ENCODE results near the gene ATP4A. TPM values are rescaled to one million over a fixed set of nuclear protein-coding genes. Genes with fewer than 3 reads are reported as not detected.

Gene ATP4A
- total and polyA plus RNA-seq, 7 donors: 0.10 TPM; not detected in 6

DNA sequence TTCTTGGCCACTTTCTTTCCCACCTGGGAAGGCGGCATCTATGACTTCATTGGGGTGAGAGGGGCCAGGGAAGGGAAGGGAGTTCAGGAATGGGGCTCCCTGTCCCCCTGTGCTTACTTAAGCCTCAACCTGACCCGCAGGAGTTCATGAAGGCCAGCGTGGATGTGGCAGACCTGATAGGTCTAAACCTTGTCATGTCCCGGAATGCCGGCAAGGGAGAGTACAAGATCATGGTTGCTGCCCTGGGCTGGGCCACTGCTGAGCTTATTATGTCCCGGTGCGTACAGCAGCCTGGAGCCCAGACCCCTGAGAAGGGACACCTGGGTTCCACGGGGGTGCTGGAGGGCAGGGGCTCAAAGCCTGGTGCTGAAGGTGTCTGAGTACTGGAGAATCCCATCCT, 16.9 kb downstream of the ATP4A start:
- WGBS, 2 donors: 77 to 84% methylated on average over 8 of the region's 8 CpGs
- DNase-seq: no peak
- Histone ChIP-seq H3K36me3 (peaks cover 0 to 16% (median 0%) of the 10 kb centered on the region in 4 donors), H3K4me1 (peaks cover 0 to 29% (median 26%) of the 10 kb centered on the region in 4 donors), H3K4me3 (peak overlapping the region in 3 of 4 donors; percentile 68 to 97 (median 91)), H3K27ac (no peak overlapping the region), H3K27me3 (no peaks in the 10 kb centered on the region), H3K9me3 (no peaks in the 10 kb centered on the region)
- intact Hi-C loops (cut with DNase I): loop anchor here (5.0 kb wide), 3 partner anchors 66 to 101 kb away; partner anchors contain the start of genes COX6B1, HAUS5 and RBM42
- TF ChIP-seq, protein P1, sequence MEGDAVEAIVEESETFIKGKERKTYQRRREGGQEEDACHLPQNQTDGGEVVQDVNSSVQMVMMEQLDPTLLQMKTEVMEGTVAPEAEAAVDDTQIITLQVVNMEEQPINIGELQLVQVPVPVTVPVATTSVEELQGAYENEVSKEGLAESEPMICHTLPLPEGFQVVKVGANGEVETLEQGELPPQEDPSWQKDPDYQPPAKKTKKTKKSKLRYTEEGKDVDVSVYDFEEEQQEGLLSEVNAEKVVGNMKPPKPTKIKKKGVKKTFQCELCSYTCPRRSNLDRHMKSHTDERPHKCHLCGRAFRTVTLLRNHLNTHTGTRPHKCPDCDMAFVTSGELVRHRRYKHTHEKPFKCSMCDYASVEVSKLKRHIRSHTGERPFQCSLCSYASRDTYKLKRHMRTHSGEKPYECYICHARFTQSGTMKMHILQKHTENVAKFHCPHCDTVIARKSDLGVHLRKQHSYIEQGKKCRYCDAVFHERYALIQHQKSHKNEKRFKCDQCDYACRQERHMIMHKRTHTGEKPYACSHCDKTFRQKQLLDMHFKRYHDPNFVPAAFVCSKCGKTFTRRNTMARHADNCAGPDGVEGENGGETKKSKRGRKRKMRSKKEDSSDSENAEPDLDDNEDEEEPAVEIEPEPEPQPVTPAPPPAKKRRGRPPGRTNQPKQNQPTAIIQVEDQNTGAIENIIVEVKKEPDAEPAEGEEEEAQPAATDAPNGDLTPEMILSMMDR (IDR thresholded peaks at IDR 0.05): no peak
- TF ChIP-seq EP300 (IDR thresholded peaks at IDR 0.05) (no peak), POLR2A (IDR thresholded peaks at IDR 0.05) (no peak), POLR2AphosphoS5 (IDR thresholded peaks at IDR 0.05) (no peak)

- intact Hi-C loops (cut with DNase I): loop anchor here (1.0 to 5.0 kb wide), 4 partner anchors 66 to 171 kb away; partner anchors contain the start of genes COX6B1, HAUS5 and RBM42
- peaks cover 0 to 16% (median 0%) of the 10 kb centered on the region in 4 donors for H3K36me3 ChIP-seq
- H3K4me1 ChIP-seq: peaks cover 0 to 29% (median 26%) of the 10 kb centered on the region in 4 donors
- H3K4me3 ChIP-seq: peak overlapping the region; percentile 68 to 97 (median 90)
- no peak for TF ChIP-seq POLR2AphosphoS5 (IDR thresholded peaks at IDR 0.05)
- H3K27ac ChIP-seq: peak overlapping the region; percentile 79 to 90 (median 88)
- no peaks in the 10 kb centered on the region for H3K9me3 ChIP-seq
- H3K27me3 ChIP-seq: no peaks in the 10 kb centered on the region
- peak; percentile 70 for DNase-seq
- WGBS, 2 donors: 2% methylated on average over 27 of the region's 27 CpGs
Measured at GRCh38 chr19:35545855-35546381, 17.5 kb downstream of the ATP4A start.

- no peaks in the 10 kb centered on the region for H3K9me3 ChIP-seq
- TF ChIP-seq POLR2A (IDR thresholded peaks at IDR 0.05): peak in 1 of 2 donors; percentile 23
- TF ChIP-seq EP300 (IDR thresholded peaks at IDR 0.05): peak in 1 of 4 donors; percentile 59
- peak; percentile 50 to 77 (median 70) for TF ChIP-seq POLR2AphosphoS5 (IDR thresholded peaks at IDR 0.05)
- TF ChIP-seq, protein P1 (IDR thresholded peaks at IDR 0.05): no peak
- H3K27me3 ChIP-seq: no peaks in the 10 kb centered on the region
- peaks cover 0 to 16% (median 0%) of the 10 kb centered on the region in 4 donors for H3K36me3 ChIP-seq
- peak within 1 kb of the TSS; percentile 68 to 97 (median 90) for H3K4me3 ChIP-seq
- WGBS, 2 donors: 0 to 1% methylated on average over 85 of the region's 85 CpGs
- intact Hi-C loops (cut with DNase I): loop anchor here (1.0 to 5.0 kb wide), 4 partner anchors 67 to 172 kb away; partner anchors contain the start of genes COX6B1, HAUS5 and RBM42
- peak; percentile 96 for DNase-seq
- H3K27ac ChIP-seq: peak within 1 kb of the TSS; percentile 79 to 90 (median 88)
- H3K4me1 ChIP-seq: peaks cover 0 to 29% (median 26%) of the 10 kb centered on the region in 4 donors
Measured at GRCh38 chr19:35545001-35545854, 18.2 kb downstream of the ATP4A start, which contains the start of gene TMEM147. TSS of gene TMEM147 (plus strand) at chr19:35545626. CDS start at chr19:35545740, 114 bp downstream.

DNA sequence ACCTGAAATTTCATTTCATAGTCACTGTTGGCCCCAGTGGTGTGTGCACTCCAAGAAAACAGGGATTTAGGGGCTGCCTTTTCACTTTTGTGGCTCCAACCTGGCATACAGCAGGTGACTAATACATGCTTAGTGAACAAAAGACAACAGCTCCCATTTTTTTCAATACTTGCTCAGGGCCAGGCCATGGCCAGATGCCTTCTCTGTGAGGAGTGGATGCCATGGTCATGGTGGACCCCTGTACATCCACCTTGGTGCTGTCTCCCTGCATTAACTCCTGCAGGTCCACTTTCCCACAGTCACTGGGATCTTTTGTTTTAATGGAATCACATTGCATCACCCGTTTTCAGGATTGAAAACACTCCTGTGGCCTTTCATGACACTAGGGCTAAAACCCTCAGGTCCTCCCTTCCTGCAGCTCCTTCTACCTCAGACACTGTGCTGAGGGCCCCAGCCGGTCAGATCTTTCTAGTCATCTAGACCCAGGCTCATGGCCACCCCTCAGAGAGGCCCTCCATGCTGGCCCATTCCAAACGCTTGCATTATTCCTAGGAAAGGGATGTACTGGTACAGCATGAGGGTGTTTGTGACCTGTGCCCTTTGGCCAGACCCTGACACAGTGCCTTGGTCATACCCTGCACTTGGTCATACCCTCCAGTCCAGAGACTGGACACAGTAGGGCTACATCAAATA, 19.2 kb downstream of the ATP4A start:
- H3K9me3 ChIP-seq: no peaks in the 10 kb centered on the region
- WGBS, 2 donors: 82 to 86% methylated on average over 3 of the region's 3 CpGs
- peaks cover 0 to 29% (median 26%) of the 10 kb centered on the region in 4 donors for H3K4me1 ChIP-seq
- H3K27me3 ChIP-seq: no peaks in the 10 kb centered on the region
- no peak for DNase-seq
- TF ChIP-seq POLR2AphosphoS5 (IDR thresholded peaks at IDR 0.05) (no peak), POLR2A (IDR thresholded peaks at IDR 0.05) (no peak)
- peaks cover 0 to 16% (median 0%) of the 10 kb centered on the region in 4 donors for H3K36me3 ChIP-seq
- peak overlapping the region in 2 of 4 donors; percentile 87 to 89 for H3K27ac ChIP-seq
- intact Hi-C loops (cut with DNase I): no loop called here
- H3K4me3 ChIP-seq: peak overlapping the region in 3 of 4 donors; percentile 68 to 97 (median 91)

GRCh38 chr19:35543280-35544109, 20.0 kb downstream of the ATP4A start:
- intact Hi-C loops (cut with DNase I): no loop called here

More at GRCh38 chr19:35543280-35544109, 20.0 kb downstream of the ATP4A start:
- Histone ChIP-seq H3K4me1 (peaks cover 0 to 29% (median 26%) of the 10 kb centered on the region in 4 donors), H3K9me3 (no peaks in the 10 kb centered on the region), H3K27me3 (no peaks in the 10 kb centered on the region), H3K4me3 (no peak overlapping the region), H3K27ac (no peak overlapping the region), H3K36me3 (peaks cover 0 to 16% (median 0%) of the 10 kb centered on the region in 4 donors)
- TF ChIP-seq EP300 (IDR thresholded peaks at IDR 0.05) (no peak), POLR2AphosphoS5 (IDR thresholded peaks at IDR 0.05) (no peak), POLR2A (IDR thresholded peaks at IDR 0.05) (no peak)
- TF ChIP-seq, protein P1 (IDR thresholded peaks at IDR 0.05): no peak
- DNase-seq: no peak
- WGBS, 2 donors: 97 to 98% methylated on average over 15 of the region's 15 CpGs

Data from sigmoid colon (tissue), 7 donors.